K562 (cell line): ENCODE results near the gene SNX17.

ENCODE experiments used
- CTCF ChIP-seq, 3 experiments: IDR thresholded peaks in 2 of 3; conservative IDR thresholded peaks in 1 of 3; 2 replicates each; pipeline ENCODE4 v1.5.1; 2011 to 2012; ENCODE audit warnings: low read length in 3 of 3, mild to moderate bottlenecking in 3 of 3, control low read depth in 2 of 3, improper control_type of control experiment in 1 of 3, inconsistent platforms in 1 of 3, low read depth in 1 of 3, mixed read lengths in 1 of 3, moderate library complexity in 1 of 3; ENCODE audit not compliant: insufficient read depth in 2 of 3
- MAFK ChIP-seq: IDR thresholded peaks from 2 replicates; pipeline ENCODE4 v1.6.1; 2011; ENCODE audit warnings: low read length, improper control_type of control experiment
- MYC ChIP-seq, 2 experiments: fragments of 250-450 bp in 1 of 2; sonication (Bioruptor Pico) in 1 of 2; IDR thresholded peaks; 2 replicates each; pipeline versions ENCODE4 v1.5.1 to v1.6.1; 2012 to 2021; ENCODE audit warnings: low read depth in 2 of 2, borderline replicate concordance in 1 of 2, improper control_type of control experiment in 1 of 2, low read length in 1 of 2, mild to moderate bottlenecking in 1 of 2, moderate library complexity in 1 of 2
- NR3C1 ChIP-seq: sonication (generic); formaldehyde crosslinking; IDR thresholded peaks from 2 replicates; pipeline ENCODE4 v1.8.1; 2022; ENCODE audit warnings: missing genetic modification reagents
- PCBP1 ChIP-seq: fragments of 200-400 bp; formaldehyde crosslinking; IDR thresholded peaks from 2 replicates; pipeline ENCODE4 v1.6.1; 2018; ENCODE audit warnings: mild to moderate bottlenecking, low read depth, low read length; ENCODE audit not compliant: poor library complexity, severe bottlenecking
- POLR2AphosphoS5 ChIP-seq: IDR thresholded peaks from 2 replicates; pipeline ENCODE4 v1.6.1; 2011; ENCODE audit warnings: mild to moderate bottlenecking, low read depth, low read length, moderate library complexity; ENCODE audit not compliant: control insufficient read depth, insufficient read depth
- ZBTB1 ChIP-seq: sonication (generic); formaldehyde crosslinking; IDR thresholded peaks from 2 replicates; pipeline ENCODE4 v1.8.1; 2023; ENCODE audit warnings: missing genetic modification reagents, low read depth, mild to moderate bottlenecking, borderline replicate concordance
- ZNF217 ChIP-seq: sonication (generic); formaldehyde crosslinking; IDR thresholded peaks from 2 replicates; pipeline ENCODE4 v1.8.0; 2022; ENCODE audit warnings: mild to moderate bottlenecking, missing genetic modification reagents
- ZNF586 ChIP-seq: fragments of 450-650 bp; formaldehyde crosslinking; conservative IDR thresholded peaks from 2 replicates; pipeline ENCODE4 v1.4.0; 2020; ENCODE audit warnings: mild to moderate bottlenecking, moderate library complexity
- TF ChIP-seq, protein P1 (sequence below): sonication (generic); formaldehyde crosslinking; IDR thresholded peaks from 2 replicates; pipeline ENCODE4 v1.8.0; 2022; ENCODE audit warnings: missing genetic modification reagents, mild to moderate bottlenecking, moderate library complexity, borderline replicate concordance
- TF ChIP-seq, protein P2 (sequence below): IDR thresholded peaks from 3 replicates; pipeline ENCODE4 v1.6.1; 2011; ENCODE audit warnings: borderline replicate concordance, mild to moderate bottlenecking; ENCODE audit not compliant: insufficient read length, insufficient read depth

DNA sequence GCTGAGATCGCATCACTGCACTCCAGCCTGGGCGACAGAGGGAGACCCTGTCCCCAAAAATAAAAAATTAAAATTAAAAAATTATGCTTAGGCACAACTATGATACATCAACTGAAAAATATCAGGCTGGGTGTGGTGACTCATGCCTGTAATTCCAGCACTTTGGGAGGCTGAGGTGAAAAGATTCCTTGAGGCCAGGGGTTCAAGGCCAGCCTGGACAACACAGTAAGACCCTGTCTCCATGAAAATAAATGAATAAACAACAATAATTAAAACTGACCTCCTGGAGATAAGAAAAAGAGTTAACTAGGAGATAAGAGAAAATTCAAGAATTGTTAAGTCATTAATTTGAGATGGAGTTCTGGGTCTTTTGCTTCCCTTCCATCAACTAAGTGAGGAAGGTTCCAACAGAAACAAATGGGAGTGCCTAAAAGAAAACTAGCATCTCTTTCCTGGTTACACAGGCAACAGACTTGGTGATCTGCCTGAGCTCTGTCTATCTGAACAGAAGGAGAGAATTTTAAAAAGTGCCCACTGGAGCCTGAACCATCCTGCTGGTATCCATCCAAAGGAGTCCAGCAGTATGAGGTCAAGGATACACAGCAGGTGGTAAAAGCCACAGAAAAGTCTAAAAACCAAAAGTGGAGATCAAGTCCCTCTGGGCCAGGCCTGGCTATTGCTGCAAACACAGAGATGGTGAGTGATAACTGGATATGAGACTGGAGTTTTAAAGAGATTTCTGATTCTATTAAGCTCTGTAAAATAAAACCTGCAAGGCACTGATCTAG is 30.1 kb downstream of the SNX17 start:
- TF ChIP-seq PCBP1 (no peak), ZNF586 (CRISPR knock-in tag) (no peak), MYC (IDR thresholded peaks at IDR 0.05; ENCODE audit: low read depth, low read length) (no peak), MYC (CRISPR knock-in tag; IDR thresholded peaks at IDR 0.05; ENCODE audit: borderline replicate concordance, low read depth) (no peak), CTCF (IDR thresholded peaks at IDR 0.05 in 2 of 3, conservative IDR thresholded peaks at IDR 0.05 in 1 of 3; ENCODE audit: insufficient read depth in 2 of 3, low read depth in 1 of 3, low read length in 3 of 3) (no peak), MAFK (no peak), ZBTB1 (no peak), NR3C1 (no peak), POLR2AphosphoS5 (no peak), ZNF217 (CRISPR knock-in tag) (no peak)
- TF ChIP-seq, protein P1, sequence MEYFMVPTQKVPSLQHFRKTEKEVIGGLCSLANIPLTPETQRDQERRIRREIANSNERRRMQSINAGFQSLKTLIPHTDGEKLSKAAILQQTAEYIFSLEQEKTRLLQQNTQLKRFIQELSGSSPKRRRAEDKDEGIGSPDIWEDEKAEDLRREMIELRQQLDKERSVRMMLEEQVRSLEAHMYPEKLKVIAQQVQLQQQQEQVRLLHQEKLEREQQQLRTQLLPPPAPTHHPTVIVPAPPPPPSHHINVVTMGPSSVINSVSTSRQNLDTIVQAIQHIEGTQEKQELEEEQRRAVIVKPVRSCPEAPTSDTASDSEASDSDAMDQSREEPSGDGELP (CRISPR knock-in tag) = no peak
- TF ChIP-seq, protein P2, sequence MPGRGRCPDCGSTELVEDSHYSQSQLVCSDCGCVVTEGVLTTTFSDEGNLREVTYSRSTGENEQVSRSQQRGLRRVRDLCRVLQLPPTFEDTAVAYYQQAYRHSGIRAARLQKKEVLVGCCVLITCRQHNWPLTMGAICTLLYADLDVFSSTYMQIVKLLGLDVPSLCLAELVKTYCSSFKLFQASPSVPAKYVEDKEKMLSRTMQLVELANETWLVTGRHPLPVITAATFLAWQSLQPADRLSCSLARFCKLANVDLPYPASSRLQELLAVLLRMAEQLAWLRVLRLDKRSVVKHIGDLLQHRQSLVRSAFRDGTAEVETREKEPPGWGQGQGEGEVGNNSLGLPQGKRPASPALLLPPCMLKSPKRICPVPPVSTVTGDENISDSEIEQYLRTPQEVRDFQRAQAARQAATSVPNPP = no peak
